Brain microvascular endothelial cell (primary cell): ENCODE results near the gene PANK3.
"Not testable (repeated sequence)": the region's sequence is repeated elsewhere in the genome, so short reads cannot be mapped to it uniquely, and the experiment has no call there.

Source experiments
- DNase-seq: peaks from one replicate; pipeline ENCODE4 v3.0.0-alpha.2; 2020
- H3K27ac ChIP-seq: fragments of 250-450 bp; sonication (Bioruptor Pico); 2 replicates; pipeline ENCODE4 v1.5.1; 2020; ENCODE audit warnings: mild to moderate bottlenecking, moderate library complexity
- H3K27me3 ChIP-seq: fragments of 250-450 bp; sonication (Bioruptor Pico); replicated peaks from 2 replicates; pipeline ENCODE4 v1.5.1; 2020; ENCODE audit warnings: mild to moderate bottlenecking
- H3K36me3 ChIP-seq: fragments of 250-450 bp; sonication (Bioruptor Pico); replicated peaks from 2 replicates; pipeline ENCODE4 v1.5.1; 2020; ENCODE audit warnings: mild to moderate bottlenecking
- H3K4me3 ChIP-seq: 2 replicates; pipeline ENCODE4 v1.5.1; 2011; ENCODE audit warnings: low read depth, mild to moderate bottlenecking, control low read depth, low read length, moderate library complexity
- in situ Hi-C: cut with HindIII; loops from 2 replicates; pipeline ENCODE4 v1.10.0; 2017; ENCODE audit warnings: low sequenced_read_pairs, low pct_ligation_motif_present
- TF ChIP-seq, protein P1 (sequence below): IDR thresholded peaks from 2 replicates; pipeline ENCODE4 v1.5.1; 2011; ENCODE audit warnings: low read depth, mild to moderate bottlenecking, moderate library complexity, low read length, control low read depth, inconsistent platforms; ENCODE audit errors: missing control alignments

The PANK3 gene

DNA sequence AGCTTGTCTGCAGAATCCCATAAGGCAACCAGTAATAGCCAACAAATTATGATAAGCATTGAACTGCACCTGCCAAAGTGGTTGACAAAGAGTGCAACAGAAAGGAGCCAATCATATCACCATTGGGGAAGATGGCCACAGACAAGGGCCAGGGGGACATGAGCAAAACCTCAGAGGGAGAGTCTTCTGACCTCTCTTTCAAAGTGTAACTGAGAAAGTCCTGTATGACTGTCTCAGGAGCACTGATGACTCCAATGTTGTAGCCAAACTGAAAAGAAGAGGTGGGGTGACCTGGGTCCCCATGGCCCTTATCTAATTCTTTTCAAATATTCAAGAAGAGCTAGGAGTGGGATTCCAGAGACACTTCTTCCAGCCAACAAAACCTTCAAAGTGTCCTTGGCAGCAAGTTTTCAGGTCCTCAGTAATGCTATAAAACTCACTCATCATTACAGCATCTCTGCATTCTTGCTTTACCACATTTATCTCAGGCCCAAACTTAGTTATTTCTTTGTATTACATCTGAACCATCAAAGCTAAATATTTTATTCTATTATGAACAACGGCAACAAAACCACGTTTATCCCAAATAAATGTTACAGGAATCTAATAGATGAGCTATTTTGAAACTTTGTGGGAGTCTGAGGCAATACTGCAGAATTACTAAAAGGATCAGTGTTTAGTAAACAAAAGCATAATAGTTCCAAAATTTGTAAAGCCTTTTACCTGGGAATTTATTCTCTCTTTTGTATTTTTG, 25.6 kb downstream of the PANK3 start:
- in situ Hi-C loops = no loop called here
- TF ChIP-seq, protein P1, sequence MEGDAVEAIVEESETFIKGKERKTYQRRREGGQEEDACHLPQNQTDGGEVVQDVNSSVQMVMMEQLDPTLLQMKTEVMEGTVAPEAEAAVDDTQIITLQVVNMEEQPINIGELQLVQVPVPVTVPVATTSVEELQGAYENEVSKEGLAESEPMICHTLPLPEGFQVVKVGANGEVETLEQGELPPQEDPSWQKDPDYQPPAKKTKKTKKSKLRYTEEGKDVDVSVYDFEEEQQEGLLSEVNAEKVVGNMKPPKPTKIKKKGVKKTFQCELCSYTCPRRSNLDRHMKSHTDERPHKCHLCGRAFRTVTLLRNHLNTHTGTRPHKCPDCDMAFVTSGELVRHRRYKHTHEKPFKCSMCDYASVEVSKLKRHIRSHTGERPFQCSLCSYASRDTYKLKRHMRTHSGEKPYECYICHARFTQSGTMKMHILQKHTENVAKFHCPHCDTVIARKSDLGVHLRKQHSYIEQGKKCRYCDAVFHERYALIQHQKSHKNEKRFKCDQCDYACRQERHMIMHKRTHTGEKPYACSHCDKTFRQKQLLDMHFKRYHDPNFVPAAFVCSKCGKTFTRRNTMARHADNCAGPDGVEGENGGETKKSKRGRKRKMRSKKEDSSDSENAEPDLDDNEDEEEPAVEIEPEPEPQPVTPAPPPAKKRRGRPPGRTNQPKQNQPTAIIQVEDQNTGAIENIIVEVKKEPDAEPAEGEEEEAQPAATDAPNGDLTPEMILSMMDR = no peak
- H3K4me3 ChIP-seq = no peak overlapping the region
- no peak overlapping the region for H3K27ac ChIP-seq
- peaks cover 20% of the 10 kb centered on the region for H3K36me3 ChIP-seq
- no peak for DNase-seq
- no peaks in the 10 kb centered on the region for H3K27me3 ChIP-seq

DNA sequence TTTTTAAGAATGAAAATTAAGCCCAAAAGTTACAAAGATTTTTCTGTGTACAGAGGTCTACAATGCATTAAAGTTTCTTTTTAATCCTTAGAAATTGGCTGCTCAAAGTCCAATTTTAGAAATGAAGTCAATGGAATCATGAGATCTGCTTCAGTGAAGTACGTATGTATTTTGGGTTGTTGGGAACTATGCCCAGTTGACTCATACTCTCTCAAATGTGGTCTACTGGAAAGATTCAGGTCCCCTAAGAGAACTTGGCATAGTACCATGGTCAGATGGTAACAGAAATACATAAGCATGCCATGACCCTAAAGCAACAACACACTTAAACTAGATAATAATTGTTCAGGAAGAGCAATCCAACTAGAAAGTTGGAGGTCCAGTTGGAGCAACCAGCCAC, 27.0 kb downstream of the PANK3 start:
- peaks cover 12% of the 10 kb centered on the region for H3K36me3 ChIP-seq
- H3K27me3 ChIP-seq = no peaks in the 10 kb centered on the region
- in situ Hi-C loops = no loop called here
- H3K27ac ChIP-seq = peak overlapping the region; percentile 60
- TF ChIP-seq, protein P1 = no peak
- H3K4me3 ChIP-seq = no peak overlapping the region
- peak; percentile 88 for DNase-seq

DNA sequence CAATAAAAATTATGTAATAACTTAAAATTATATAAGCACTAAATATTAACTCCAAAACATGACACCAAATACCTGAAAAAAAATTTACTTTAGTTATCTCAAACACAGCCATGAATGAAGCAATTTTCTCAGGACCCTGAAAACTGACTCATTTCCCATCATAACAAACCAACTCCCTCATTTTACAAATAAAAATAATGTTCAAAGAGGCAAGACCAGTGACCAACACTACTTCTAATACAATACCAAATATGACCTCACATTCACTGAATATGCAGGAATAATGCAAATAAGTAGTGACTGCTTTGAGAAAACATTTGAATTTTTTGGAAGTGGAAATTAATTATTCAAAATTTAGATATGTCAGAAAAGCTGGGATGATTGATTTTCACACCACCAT, 28.5 kb downstream of the PANK3 start:
- Histone ChIP-seq H3K36me3 (peaks cover 12% of the 10 kb centered on the region), H3K27ac (peak overlapping the region; percentile 12), H3K27me3 (no peaks in the 10 kb centered on the region), H3K4me3 (no peak overlapping the region)
- no peak for DNase-seq
- in situ Hi-C loops = no loop called here
- TF ChIP-seq, protein P1 = no peak

DNA sequence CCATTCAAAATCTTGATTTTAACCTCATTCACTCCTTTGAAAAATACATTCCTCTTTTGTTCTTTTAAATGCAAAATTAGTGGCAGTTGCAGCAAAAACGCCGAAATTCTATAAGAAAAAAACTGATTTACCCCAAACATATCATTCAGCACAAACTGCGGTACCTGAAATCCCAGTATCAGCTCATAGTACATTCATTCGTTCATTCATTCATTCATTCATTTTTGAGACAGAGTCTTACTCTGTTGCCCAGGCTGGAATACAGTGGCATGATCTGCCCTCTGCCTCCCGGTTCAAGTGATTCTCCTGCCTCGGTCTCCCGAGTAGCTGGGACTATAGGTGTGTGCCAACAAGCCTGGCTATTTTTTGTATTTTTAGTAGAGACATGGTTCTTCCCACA, 29.6 kb downstream of the PANK3 start:
- Histone ChIP-seq H3K27me3 (no peaks in the 10 kb centered on the region), H3K4me3 (no peak overlapping the region), H3K36me3 (peaks cover 12% of the 10 kb centered on the region), H3K27ac (no peak overlapping the region)
- TF ChIP-seq, protein P1 = no peak
- in situ Hi-C loops = no loop called here
- DNase-seq = no peak

DNA sequence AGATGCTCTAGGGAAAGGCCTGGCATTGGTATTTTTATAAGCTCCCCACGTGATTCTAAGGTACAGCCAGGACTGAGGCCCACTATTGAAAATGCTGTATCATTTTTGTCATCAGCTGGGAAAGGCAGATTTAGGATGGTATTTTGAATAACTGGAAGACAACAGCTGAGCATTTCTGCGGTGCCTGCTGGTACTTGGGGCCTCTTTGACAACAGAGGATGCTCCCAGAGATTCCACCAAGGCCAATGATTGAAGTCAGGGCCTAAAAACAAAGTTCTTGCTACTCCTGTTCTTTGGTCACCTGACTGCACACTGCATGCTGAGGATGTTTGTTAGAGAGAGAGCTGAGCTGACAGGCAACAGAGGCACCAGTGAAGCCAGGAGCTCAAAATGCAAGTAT, 42.0 kb downstream of the PANK3 start:
- H3K27ac ChIP-seq = no peak overlapping the region
- no peak for DNase-seq
- TF ChIP-seq, protein P1 = no peak
- no peak overlapping the region for H3K4me3 ChIP-seq
- in situ Hi-C loops = no loop called here
- no peaks in the 10 kb centered on the region for H3K36me3 ChIP-seq
- H3K27me3 ChIP-seq = no peaks in the 10 kb centered on the region

DNA sequence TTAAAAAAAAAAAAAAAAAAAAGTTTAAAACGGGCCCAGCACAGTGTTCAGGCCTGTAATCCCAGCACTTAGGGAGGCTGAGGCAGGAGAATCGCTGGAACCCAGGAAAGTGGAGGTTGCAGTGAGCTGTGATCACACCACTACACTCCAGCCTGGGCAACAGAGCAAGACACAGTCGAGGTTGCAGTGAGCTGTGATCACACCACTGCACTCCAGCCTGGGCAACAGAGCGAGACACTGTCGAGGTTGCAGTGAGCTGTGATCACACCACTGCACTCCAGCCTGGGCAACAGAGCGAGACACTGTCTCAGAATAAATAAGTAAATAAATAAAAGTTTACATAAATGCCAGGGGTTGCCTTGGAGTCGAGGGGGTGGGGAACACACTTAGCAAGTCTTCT, 44.8 kb downstream of the PANK3 start:
- in situ Hi-C loops, H3K4me3 ChIP-seq, DNase-seq, H3K36me3 ChIP-seq, H3K27ac ChIP-seq, H3K27me3 ChIP-seq: not testable (repeated sequence)
